GM10248 (cell line): ENCODE results near the gene IDH2.

ENCODE experiments used
- CTCF ChIA-PET: fragments of 300-600 bp; sonication (Branson Sonifier 250); formaldehyde crosslinking; extraction: SDS; loops from one replicate; lab custom pipeline; 2021; ENCODE audit warnings: antibody characterized with exemption; lab: Yijun Ruan, JAX
- POLR2A ChIA-PET: fragments of 350-650 bp; sonication (Branson Sonifier 250); formaldehyde crosslinking; extraction: SDS; loops from one replicate; lab custom pipeline; 2020; ENCODE audit warnings: antibody characterized with exemption; lab: Yijun Ruan, JAX
- DNase-seq: peaks from one replicate; pipeline ENCODE4 v3.0.0; 2012; ENCODE audit errors: extremely low spot score
- CTCF ChIP-seq: IDR thresholded peaks from 2 replicates; pipeline ENCODE4 v1.5.1; 2012; ENCODE audit warnings: mild to moderate bottlenecking, low read depth; ENCODE audit errors: extremely low read depth, missing control alignments, control extremely low read depth

IDH2 gene

GRCh38 chr15:90067953-90068606, 34.2 kb downstream of the IDH2 start:
- ChIA-PET POLR2A (no interaction called here), CTCF (interaction anchor here (1.0 to 1.4 kb wide), 3 partner anchors 18 to 307 kb away, joined by 3 to 4 read pairs (median 3); no protein-coding TSS in a partner anchor)
- no peak for TF ChIP-seq CTCF
- no peak for DNase-seq

GRCh38 chr15:90067181-90067952, 34.9 kb downstream of the IDH2 start:
- CTCF ChIA-PET = interaction anchor here (1.0 to 1.9 kb wide), 6 partner anchors 10 to 306 kb away, joined by 3 to 5 read pairs (median 3); no protein-coding TSS in a partner anchor
- POLR2A ChIA-PET = no interaction called here
- DNase-seq = no peak
- no peak for TF ChIP-seq CTCF

- ChIA-PET CTCF (interaction anchor here (1.6 to 1.9 kb wide), 2 partner anchors 21 to 314 kb away, joined by 4 to 5 read pairs; partner anchors contain the start of gene MESP1), POLR2A (no interaction called here)
- no peak for TF ChIP-seq CTCF
- DNase-seq = no peak
These were observed 36.6 kb downstream of the IDH2 start for GRCh38 chr15:90065682-90066049.

- ChIA-PET POLR2A (no interaction called here), CTCF (interaction anchor here (1.0 to 2.2 kb wide), 5 partner anchors 10 to 314 kb away, joined by 3 to 6 read pairs (median 4); partner anchors contain the start of gene MESP1)
- no peak for TF ChIP-seq CTCF
- DNase-seq = no peak
These were observed 37.2 kb downstream of the IDH2 start for GRCh38 chr15:90064911-90065681.

- CTCF ChIA-PET = interaction anchor here (1.0 to 2.2 kb wide), 3 partner anchors 11 to 189 kb away, joined by 4 to 6 read pairs (median 4); no protein-coding TSS in a partner anchor
- POLR2A ChIA-PET = no interaction called here
- no peak for TF ChIP-seq CTCF
- no peak for DNase-seq
These were observed 38.5 kb downstream of the IDH2 start for GRCh38 chr15:90063770-90064247.
